ENCODE measurements around the gene CPVL. TPM values are rescaled to one million over a fixed set of nuclear protein-coding genes. Genes with fewer than 3 reads are reported as not detected.
A peak's percentile ranks its signal among the peaks of the same experiment; 100 is the strongest.
"Not testable (repeated sequence)": the region's sequence is repeated elsewhere in the genome, so short reads cannot be mapped to it uniquely, and the experiment has no call there.

The CPVL gene
- polyA plus RNA-seq, 4 donors: 23.2 to 68.6 (median 58.3) TPM

DNA sequence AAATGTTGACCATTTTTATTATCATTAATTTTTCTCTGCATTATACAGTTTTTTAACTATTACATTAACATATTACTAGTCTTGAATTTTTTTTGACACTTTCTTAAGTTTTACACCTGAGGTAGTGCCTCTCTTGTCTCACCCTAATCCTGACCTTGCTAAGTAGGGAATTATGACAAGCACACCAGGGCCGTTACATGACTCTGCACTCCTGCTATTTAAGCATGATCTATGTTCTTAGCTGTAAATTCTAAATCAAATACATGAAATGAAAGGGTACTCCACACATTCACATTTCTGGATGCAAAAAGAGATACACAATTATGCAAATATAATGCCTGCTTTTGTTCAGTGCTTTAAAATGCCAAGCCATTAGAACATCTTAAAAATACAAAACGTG, 23.6 kb downstream of the CPVL start:
- DNase-seq (ENCODE audit: low read depth in 4 of 4, low spot score in 3 of 4): no peak

- no peak for DNase-seq (ENCODE audit: low read depth in 4 of 4, low spot score in 3 of 4)
Observed at GRCh38 chr7:29122081-29122480, 24.3 kb downstream of the CPVL start.

GRCh38 chr7:29120955-29121354, 25.4 kb downstream of the CPVL start:
- no peak for DNase-seq (ENCODE audit: low read depth in 4 of 4, low spot score in 3 of 4)

DNA sequence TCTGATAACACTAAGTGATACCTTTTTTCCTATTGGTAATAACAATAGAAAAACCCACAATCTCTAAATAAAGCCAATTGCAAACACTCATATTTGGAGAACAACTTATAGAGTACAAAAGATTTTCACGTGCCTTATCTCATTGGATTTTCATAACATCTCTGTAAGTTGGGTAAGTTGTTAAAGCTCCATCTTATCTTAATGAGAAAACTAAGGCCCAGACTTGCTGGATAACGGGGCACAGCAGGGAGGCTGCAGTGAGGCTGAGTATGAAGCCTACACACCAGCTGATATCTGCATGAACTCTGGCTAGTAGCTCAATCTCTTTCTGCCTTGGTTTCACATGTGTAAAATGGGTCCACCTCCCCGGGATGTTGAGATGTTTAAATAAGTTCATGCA, 26.8 kb downstream of the CPVL start:
- no peak for DNase-seq (ENCODE audit: low read depth in 4 of 4, low spot score in 3 of 4)

- no peak for DNase-seq (ENCODE audit: low read depth in 4 of 4, low spot score in 3 of 4)
Observed at GRCh38 chr7:29116361-29117200, 29.8 kb downstream of the CPVL start.

DNA sequence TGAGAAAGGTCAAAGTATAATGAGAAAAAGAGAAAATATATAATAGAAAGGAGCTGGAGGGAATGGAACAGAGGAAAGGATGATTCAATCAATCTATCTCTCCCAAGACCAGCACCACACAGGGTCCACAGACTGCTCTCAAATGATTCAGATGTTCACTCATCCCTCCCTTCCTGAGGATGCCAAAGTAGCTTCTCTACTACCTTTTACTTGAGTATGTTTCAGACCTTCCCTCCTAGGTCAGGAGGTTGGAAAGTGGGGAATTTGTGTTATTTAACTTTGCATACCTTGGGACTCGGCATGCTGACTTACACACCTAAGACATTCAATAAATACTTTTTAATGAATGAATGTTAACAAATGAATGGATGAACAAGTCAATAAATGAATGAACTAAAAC, 30.6 kb downstream of the CPVL start:
- no peak for DNase-seq (ENCODE audit: low read depth in 4 of 4, low spot score in 3 of 4)

GRCh38 chr7:29115130-29115687, 31.1 kb downstream of the CPVL start:
- no peak for DNase-seq (ENCODE audit: low read depth in 4 of 4, low spot score in 3 of 4)

DNA sequence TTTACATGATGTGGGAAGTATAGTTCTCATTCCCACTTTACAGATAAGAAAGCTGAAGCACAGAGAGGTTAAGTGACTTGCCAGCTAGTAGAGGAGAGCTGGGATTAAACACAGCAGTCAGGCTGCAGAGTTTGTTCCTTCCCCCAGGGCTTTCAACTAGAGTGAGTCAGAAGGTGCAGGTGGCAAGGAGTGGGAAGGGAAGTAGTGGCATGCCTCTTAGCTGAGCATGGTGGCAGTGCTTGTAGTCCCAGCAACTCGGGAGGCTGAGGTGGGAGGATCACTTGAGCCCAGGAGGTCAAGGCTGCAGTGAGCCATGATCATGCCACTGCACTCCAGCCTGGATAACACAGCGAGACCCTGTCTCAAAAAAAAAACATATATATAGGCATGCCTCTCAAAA, 32.1 kb downstream of the CPVL start:
- DNase-seq (ENCODE audit: low read depth in 4 of 4, low spot score in 3 of 4): not testable (repeated sequence)

- no peak for DNase-seq (ENCODE audit: low read depth in 4 of 4, low spot score in 3 of 4)
Observed at GRCh38 chr7:29113384-29114102, 32.8 kb downstream of the CPVL start.

DNA sequence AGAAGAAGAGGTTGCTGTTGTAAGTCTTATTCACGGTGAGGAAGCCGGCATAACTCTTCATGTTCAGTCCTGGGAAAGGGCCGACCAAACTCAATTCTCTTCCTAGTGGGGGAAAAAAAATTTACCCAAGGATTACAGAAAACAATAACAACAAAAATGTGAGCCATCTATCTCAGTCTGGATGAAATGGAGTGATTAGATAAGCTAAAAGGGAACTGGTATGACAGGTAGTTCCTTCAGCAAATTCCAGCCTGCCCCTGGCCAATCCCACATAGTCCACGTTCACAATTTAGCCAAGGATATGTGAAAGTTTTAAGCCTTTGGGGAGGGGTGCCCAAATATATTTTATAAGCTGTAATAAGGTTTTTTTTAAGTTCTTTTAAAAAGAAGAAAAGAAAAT, 33.6 kb downstream of the CPVL start:
- no peak for DNase-seq (ENCODE audit: low read depth in 4 of 4, low spot score in 3 of 4)

GRCh38 chr7:29109899-29110298, 36.4 kb downstream of the CPVL start:
- DNase-seq (ENCODE audit: low read depth in 4 of 4, low spot score in 3 of 4): no peak

DNA sequence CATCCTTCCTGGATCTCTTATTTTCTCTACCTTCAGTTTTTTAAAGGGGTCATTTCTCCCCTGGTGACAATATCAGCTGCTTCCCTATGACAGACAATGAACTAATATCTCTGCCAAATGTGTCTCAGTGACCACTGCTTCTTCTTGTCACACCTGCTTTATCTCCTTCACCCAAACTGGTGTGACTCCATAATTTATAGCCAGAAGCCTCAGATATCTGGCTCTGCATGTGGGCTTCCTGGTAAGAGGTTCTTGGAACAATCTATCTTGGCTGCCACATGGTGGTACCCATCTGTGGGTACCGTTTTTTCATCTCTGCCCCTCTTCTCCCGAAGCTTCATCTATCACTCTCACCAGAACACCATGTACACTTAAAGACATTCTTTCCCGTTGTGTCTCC, 37.0 kb downstream of the CPVL start:
- no peak for DNase-seq (ENCODE audit: low read depth in 4 of 4, low spot score in 3 of 4)

DNA sequence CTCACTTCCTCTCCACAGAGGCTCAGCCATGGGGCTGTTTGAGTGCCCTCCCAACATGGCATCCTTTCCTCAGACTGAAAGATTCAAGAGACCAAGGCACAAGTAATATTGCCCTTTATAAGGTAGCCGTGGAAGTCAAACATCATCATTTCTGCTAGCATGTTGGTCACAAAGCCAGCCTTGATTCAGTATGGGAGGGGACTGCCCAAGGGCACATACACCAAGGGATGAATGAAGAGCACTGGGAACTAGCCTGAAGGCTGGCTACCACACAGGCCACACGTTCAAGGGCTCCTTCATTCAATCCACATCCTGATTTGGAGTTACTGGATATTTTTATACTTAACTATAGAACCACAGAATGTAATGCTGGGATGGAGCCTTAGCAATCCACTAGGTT, 39.3 kb downstream of the CPVL start:
- no peak for DNase-seq (ENCODE audit: low read depth in 4 of 4, low spot score in 3 of 4)

GRCh38 chr7:29106669-29106988, 39.7 kb downstream of the CPVL start:
- DNase-seq (ENCODE audit: low read depth in 4 of 4, low spot score in 3 of 4): no peak

- peak in 3 of 4 donors; percentile 70 to 79 (median 70) for DNase-seq (ENCODE audit: low read depth in 4 of 4, low spot score in 3 of 4)
Observed at GRCh38 chr7:29105752-29106668, 40.3 kb downstream of the CPVL start.

DNA sequence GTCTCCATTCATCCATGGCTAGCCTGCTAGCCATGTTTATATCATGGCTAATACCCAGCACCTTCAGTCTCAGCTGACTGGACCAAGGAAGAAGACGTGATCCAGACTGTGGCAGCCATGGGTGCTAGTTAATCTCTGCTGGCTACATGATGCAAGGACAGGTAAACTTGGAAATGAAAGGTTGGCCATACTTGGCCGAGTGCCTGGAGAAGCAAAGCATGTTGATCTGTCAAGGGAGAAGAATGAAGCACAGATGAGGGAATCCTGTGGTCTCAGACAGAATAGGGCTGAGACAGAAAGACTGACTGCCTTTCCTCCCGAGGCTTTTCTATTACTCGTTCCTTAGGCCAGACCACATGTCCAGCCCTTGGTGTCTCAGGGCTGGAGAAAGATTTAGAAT, 41.1 kb downstream of the CPVL start:
- no peak for DNase-seq (ENCODE audit: low read depth in 4 of 4, low spot score in 3 of 4)

DNA sequence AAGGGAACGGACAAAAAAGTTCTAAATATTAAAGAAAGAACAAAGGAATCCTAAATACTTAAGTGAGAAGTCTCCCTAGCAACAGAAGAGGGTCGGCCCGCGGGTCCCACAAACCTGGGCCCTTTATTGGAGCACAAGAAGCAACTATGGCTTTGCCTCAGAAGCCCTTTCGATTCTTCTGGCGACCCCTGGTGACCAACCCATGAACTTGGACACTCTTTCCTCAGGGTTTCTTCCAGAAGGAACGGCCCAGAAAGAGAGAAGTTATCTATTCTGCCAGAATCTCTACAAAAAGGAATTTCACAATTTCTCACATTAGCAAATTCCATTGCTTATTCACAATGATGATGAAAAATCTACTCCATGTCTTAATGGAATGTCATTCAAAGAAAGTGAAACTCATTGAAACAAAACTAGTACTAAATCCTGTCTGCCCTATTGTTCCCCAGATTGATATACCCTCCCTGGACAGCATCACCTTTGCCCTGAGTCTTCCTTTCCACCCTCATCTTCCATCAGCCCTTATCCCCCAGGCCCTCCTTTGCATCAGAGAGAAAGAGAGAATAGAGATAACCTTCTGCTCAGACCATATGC, 43.7 kb downstream of the CPVL start:
- DNase-seq (ENCODE audit: low read depth in 4 of 4, low spot score in 3 of 4): no peak

GRCh38 chr7:29100924-29101323, 45.4 kb downstream of the CPVL start:
- DNase-seq (ENCODE audit: low read depth in 4 of 4, low spot score in 3 of 4): no peak

DNA sequence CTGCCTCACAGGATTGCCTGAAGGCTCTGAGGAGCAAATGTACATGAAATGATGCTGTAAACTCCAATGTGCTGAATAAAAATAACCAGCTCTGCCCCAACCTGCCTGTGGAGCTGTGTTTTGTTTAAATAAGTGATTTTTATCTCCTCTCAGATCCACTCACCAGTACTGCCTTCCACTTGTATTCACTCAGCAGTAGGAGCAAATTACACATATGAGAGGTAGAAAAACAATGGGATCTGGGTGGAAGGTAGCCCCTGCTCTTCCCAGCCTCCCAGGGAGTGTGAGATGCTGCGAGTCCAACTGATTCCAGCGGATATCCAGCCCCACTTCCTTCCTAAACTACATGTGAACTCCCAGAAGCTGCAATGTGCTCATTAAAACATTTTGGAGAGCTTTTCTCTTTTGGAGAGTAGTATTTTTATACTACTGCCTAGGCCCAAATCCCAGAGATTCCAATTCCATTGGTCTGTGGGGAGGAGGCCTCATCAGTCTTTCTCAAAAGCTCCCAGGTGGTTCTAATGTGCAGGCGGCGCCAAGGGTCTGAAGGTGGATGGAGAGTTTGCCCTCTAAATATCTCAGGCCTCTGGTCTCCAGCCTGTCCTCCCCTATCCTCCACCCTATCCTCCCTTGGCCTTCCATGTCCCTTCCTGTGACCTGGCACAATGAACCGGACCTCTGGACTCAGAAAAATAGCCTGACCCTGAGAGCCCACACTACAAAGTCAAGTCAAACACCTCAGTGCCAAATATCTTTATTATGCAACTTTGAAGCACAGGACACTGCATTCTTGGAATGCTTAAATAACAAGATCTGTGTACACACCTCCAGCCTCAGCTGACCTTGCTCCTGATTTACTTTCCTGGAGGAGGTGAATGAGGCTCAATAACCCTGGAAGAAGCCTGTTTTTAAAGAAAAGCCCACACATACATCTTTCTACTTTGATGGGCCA, 46.2 kb downstream of the CPVL start:
- no peak for DNase-seq (ENCODE audit: low read depth in 4 of 4, low spot score in 3 of 4)

DNA sequence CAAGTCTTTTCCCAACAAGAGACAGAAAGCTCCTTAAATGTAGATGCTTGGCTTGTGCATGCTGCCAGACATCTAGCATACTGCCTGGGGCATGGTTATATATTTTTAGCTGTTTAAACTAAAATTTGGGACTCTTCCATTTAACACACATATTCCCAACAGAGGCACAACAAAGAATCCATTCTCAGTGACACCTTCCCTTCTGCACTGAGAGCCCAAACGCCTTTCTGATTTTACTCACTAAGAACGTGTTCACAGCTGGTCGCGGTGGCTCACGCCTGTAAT, 49.9 kb downstream of the CPVL start:
- DNase-seq (ENCODE audit: low read depth in 4 of 4, low spot score in 3 of 4): no peak

Measured in left renal pelvis (tissue), 4 donors.